CD4-positive, CD25-positive, alpha-beta regulatory T cell (primary cell): ENCODE results near the gene FLT1. TPM values are rescaled to one million over a fixed set of nuclear protein-coding genes. Genes with fewer than 3 reads are reported as not detected.

Source experiments
- ATAC-seq, 2 donors: fragments of 150-1000 bp; cut with Tn5 transposase; one replicate each; pipeline ENCODE4 v1.10.0; 2021; ENCODE audit warnings: low read depth in 2 of 2, moderate number of reproducible peaks in 2 of 2, moderate library complexity in 1 of 2
- DNase-seq, 3 donors: peaks; one replicate each; pipeline versions ENCODE4 v3.0.0 to v3.0.0-alpha.2; 2012 to 2022; ENCODE audit warnings: mixed read lengths in 1 of 3
- H3K27ac ChIP-seq: one replicate; pipeline ENCODE4 v1.7.0; 2013; ENCODE audit warnings: mild to moderate bottlenecking, low read length; ENCODE audit not compliant: insufficient read depth, poor library complexity, severe bottlenecking
- H3K27me3 ChIP-seq: one replicate; pipeline ENCODE4 v1.7.0; 2013; ENCODE audit warnings: low read length; ENCODE audit not compliant: control insufficient read depth, insufficient read depth
- H3K36me3 ChIP-seq: one replicate; pipeline ENCODE4 v1.7.0; 2013; ENCODE audit warnings: mild to moderate bottlenecking, low read length, moderate library complexity; ENCODE audit not compliant: control insufficient read depth, insufficient read depth
- H3K4me1 ChIP-seq: 2 replicates; pipeline ENCODE4 v1.7.0; 2013; ENCODE audit warnings: mild to moderate bottlenecking, low read length; ENCODE audit not compliant: insufficient read depth, control insufficient read depth, poor library complexity, severe bottlenecking
- H3K4me3 ChIP-seq: one replicate; pipeline ENCODE4 v1.7.0; 2013; ENCODE audit warnings: low read depth, mild to moderate bottlenecking, low read length, moderate library complexity
- H3K9me3 ChIP-seq, 2 experiments: 1 replicate in 1 of 2; 2 replicates in 1 of 2; pipeline ENCODE4 v1.7.0; 2013; ENCODE audit warnings: low read length in 2 of 2, mild to moderate bottlenecking in 1 of 2, moderate library complexity in 1 of 2; ENCODE audit not compliant: control insufficient read depth in 2 of 2
- H3K27ac Mint-ChIP-seq, 3 donors: one replicate each; pipeline ENCODE4 v1.8.0; 2020 to 2022; ENCODE audit warnings: mild to moderate bottlenecking in 3 of 3, mixed read lengths in 3 of 3, moderate library complexity in 2 of 3
- H3K27me3 Mint-ChIP-seq: one replicate; pipeline ENCODE4 v1.8.0; 2022; ENCODE audit warnings: mild to moderate bottlenecking, mixed read lengths
- H3K36me3 Mint-ChIP-seq: one replicate; pipeline ENCODE4 v1.8.0; 2020; ENCODE audit warnings: mixed read lengths
- H3K4me1 Mint-ChIP-seq, 4 donors: one replicate each; pipeline ENCODE4 v1.8.0; 2020 to 2022; ENCODE audit warnings: mixed read lengths in 4 of 4, mild to moderate bottlenecking in 1 of 4
- H3K4me3 Mint-ChIP-seq, 4 donors: one replicate each; pipeline ENCODE4 v1.8.0; 2020 to 2022; ENCODE audit warnings: mild to moderate bottlenecking in 4 of 4, mixed read lengths in 4 of 4, moderate library complexity in 3 of 4
- H3K9me3 Mint-ChIP-seq, 7 donors: one replicate each; pipeline ENCODE4 v1.8.0; 2020 to 2022; ENCODE audit warnings: mixed read lengths in 7 of 7, mild to moderate bottlenecking in 3 of 7, moderate library complexity in 2 of 7
- polyA plus RNA-seq, 4 donors: library from polyadenylated mRNA; unstranded; fragments of 300-500 nt; fragmentation: Illumina TruSeq; gene quantifications; one replicate each; pipeline ENCODE4 v1.2.3, GENCODE V29; 2021
- total RNA-seq: library from RNA; stranded (reverse); gene quantifications from one replicate; pipeline ENCODE4 v1.2.3, GENCODE V29; 2022

FLT1 gene
- total and polyA plus RNA-seq, 5 donors from 2014 or later, result 0.11 to 0.89 (median 0.28) TPM; not detected in 2

DNA sequence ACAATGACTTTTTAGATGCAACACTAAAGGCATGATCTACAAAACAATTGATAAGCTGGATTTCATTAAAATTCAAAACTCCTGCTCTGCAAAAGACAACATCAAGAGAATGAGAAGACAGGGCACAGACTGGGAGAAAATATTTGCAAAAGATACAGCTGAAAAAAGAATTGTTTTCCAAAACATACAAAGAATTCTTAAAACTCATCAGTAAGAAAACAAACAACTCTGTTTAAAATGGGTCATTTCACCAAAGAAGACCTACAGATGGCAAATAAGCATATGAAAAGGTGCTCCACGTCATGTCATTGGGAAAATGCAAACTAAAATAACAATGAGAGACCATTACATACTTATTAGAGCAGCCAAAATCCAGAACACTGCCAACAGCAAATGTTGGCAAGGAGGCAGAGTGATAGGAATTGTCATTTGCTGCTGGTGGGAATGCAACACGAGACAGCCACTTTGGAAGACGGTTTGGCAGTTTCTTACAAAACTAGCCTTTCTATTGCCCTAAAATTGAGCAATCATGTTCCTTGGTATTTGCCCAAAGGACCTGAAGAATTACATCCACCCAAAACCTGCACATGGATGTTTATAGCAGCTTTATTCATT lies 39.2 kb downstream of the FLT1 start:
- no peaks in the 10 kb centered on the region for H3K36me3 ChIP-seq
- H3K27me3 Mint-ChIP-seq, result peaks cover 4% of the 10 kb centered on the region
- no peaks in the 10 kb centered on the region for H3K27me3 ChIP-seq
- H3K4me3 ChIP-seq, result no peak overlapping the region
- H3K27ac Mint-ChIP-seq, result no peak overlapping the region
- no peak overlapping the region for H3K27ac ChIP-seq
- H3K9me3 Mint-ChIP-seq, result peaks cover 0 to 2% (median 0%) of the 10 kb centered on the region in 7 donors
- no peak for ATAC-seq
- no peaks in the 10 kb centered on the region for H3K4me1 ChIP-seq
- H3K9me3 ChIP-seq, result no peaks in the 10 kb centered on the region
- no peak overlapping the region for H3K4me3 Mint-ChIP-seq
- DNase-seq, result no peak
- H3K36me3 Mint-ChIP-seq, result no peaks in the 10 kb centered on the region
- no peaks in the 10 kb centered on the region for H3K4me1 Mint-ChIP-seq

DNA sequence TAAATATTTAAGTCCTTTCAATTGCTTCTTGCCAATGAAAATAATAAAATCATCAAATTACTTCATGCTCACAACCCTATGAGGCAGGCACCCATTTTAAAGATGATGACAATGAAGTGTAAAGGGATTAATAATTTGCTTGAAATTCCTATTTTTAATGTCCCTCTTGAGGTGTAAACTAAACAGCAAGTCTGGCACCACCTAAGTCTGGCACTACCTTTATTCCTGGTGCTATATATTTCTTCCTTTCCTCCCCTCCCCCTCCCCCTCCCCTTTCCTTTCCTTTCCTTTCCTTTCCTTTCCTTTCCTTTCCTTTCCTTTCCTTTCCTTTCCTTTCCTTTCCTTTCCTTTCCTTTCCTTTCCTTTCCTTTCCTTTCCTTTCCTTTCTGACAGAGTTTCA lies 42.2 kb downstream of the FLT1 start:
- H3K4me3 Mint-ChIP-seq, result no peak overlapping the region
- H3K9me3 Mint-ChIP-seq, result peaks cover 0 to 7% (median 2%) of the 10 kb centered on the region in 7 donors
- peaks cover 4% of the 10 kb centered on the region for H3K27me3 Mint-ChIP-seq
- ATAC-seq (no peak), DNase-seq (no peak)
- H3K9me3 ChIP-seq, result peaks cover 0 to 5% of the 10 kb centered on the region in 2 experiments
- no peaks in the 10 kb centered on the region for H3K36me3 Mint-ChIP-seq
- H3K27me3 ChIP-seq, result no peaks in the 10 kb centered on the region
- no peaks in the 10 kb centered on the region for H3K36me3 ChIP-seq
- H3K4me3 ChIP-seq, result no peak overlapping the region
- H3K4me1 ChIP-seq, result no peaks in the 10 kb centered on the region
- H3K27ac Mint-ChIP-seq, result no peak overlapping the region
- no peak overlapping the region for H3K27ac ChIP-seq
- H3K4me1 Mint-ChIP-seq, result no peaks in the 10 kb centered on the region

DNA sequence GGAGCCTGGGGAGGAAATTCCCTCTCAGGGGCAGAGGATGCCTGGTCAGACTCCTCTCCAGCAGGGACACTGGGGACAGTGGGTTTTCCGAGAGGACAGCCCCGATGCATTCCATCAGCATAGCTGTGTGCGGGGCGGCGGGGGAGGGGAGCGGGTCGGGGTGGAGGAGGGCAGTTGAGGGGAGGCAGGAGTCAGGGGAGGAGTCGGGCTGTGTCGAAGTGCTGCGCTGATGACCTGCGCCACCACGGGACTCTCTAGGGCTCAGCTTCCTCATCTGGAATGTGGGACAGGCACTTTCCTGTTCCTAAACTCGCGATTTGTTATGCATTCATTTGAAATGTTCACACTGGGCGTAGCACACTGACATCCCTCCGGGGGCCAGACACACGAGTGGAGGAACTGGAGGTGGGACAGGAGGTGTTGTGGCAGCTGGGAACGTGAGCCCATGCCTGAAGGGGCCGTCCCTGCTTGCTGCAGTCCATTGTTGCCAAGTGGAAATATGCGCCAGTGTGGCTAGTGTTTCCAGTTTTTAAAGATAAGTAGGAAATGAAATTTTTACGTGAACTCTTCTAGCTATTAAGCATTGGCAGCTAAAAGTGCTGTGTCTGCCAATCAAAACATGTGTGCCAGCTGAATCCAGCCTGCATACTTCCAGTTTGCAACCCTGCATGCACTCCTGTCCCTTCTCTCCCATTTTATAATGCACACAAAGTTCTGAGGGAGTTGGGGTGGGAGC lies 43.3 kb downstream of the FLT1 start:
- Mint-ChIP-seq H3K27me3 (peaks cover 4% of the 10 kb centered on the region), H3K27ac (no peak overlapping the region), H3K36me3 (no peaks in the 10 kb centered on the region), H3K9me3 (peaks cover 0 to 9% (median 2%) of the 10 kb centered on the region in 7 donors), H3K4me1 (no peaks in the 10 kb centered on the region), H3K4me3 (no peak overlapping the region)
- no peak for DNase-seq
- no peak for ATAC-seq
- no peaks in the 10 kb centered on the region for H3K4me1 ChIP-seq
- H3K4me3 ChIP-seq, result no peak overlapping the region
- peaks cover 0 to 5% of the 10 kb centered on the region in 2 experiments for H3K9me3 ChIP-seq
- no peaks in the 10 kb centered on the region for H3K27me3 ChIP-seq
- no peaks in the 10 kb centered on the region for H3K36me3 ChIP-seq
- H3K27ac ChIP-seq, result no peak overlapping the region

DNA sequence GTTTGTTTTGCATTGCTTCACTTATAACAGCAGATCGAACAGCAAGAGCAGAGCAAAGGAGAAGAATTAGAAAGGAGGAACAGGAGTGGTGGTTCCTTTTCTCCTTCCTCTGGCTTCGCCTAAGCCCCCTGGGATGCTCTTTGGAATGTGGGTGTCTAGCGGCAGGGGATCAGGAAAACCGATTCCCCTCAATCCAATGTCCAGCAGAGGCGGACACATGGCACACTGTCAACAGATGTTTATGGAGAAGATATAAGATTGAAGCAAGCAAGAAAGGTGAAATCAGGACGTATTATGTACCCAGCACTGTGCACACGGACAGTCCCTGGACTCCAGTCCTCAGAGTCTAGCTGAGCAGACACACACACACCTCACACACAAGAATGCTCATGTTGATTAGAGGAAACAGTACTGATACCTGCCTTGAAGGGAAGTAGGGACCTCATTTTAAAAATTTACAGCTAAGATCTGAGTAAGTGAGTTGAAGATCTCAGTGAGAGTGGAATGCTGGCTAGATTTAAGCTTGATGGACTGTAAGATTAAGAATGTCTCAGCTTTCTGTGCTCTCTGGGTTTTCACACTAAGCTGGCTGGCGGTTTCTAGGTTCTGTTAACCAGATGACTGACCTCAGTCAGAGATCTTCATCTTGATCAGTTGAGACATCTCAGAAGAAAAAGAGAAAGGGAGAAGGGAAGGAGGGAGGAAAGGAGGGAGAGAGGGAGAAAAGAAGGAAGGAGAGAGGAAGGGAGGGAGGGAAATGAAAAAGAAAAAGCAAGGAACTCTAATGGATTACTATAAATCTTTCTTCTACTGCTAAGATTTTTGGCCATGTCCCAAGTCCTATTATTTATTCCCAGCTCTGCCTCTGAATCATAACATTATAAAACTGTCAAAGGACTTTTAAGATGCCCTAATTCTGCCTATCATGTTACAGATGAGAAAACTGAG lies 44.8 kb downstream of the FLT1 start:
- Mint-ChIP-seq H3K27me3 (peaks cover 4% of the 10 kb centered on the region), H3K36me3 (no peaks in the 10 kb centered on the region), H3K27ac (no peak overlapping the region), H3K9me3 (peaks cover 0 to 9% (median 2%) of the 10 kb centered on the region in 7 donors), H3K4me1 (no peaks in the 10 kb centered on the region), H3K4me3 (no peak overlapping the region)
- Histone ChIP-seq H3K4me1 (no peaks in the 10 kb centered on the region), H3K9me3 (peaks cover 3 to 5% of the 10 kb centered on the region in 2 experiments), H3K27me3 (no peaks in the 10 kb centered on the region), H3K4me3 (no peak overlapping the region), H3K27ac (no peak overlapping the region), H3K36me3 (no peaks in the 10 kb centered on the region)
- DNase-seq (no peak), ATAC-seq (no peak)

DNA sequence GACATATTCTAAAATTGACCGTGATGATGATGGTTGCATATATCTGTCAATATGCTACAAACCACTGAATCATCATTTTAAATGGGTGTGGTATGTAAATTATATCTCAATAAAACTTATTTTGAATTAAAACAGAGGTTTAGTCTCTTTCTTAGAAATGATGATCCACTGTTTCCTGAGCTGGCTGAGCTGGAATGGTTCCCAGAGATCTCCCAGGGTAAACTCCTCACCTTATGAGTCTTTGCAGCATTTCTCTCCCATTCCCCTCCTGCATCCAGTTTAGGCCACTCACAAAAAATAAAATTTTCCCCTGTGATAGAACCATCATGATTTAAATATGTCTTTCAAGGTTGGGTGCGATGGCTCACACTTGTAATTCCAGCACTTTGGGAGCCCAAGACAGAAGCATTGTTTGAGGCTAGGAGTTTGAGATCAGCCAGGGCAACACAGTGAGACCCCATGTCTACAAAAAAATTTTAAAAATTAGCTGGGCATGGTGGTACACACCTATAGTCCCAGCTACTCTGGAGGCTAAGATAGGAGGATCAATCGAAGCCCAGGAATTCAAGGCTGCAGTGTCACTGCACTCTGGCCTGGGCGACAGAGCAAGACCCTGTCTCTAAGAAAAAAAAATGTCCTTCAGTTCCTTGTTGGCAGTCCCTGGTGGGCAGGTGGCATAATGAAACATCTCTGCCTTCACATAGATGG lies 46.1 kb downstream of the FLT1 start:
- Histone ChIP-seq H3K9me3 (peaks cover 3 to 5% of the 10 kb centered on the region in 2 experiments), H3K36me3 (no peaks in the 10 kb centered on the region), H3K4me3 (no peak overlapping the region), H3K4me1 (no peaks in the 10 kb centered on the region), H3K27ac (no peak overlapping the region), H3K27me3 (no peaks in the 10 kb centered on the region)
- ATAC-seq (no peak), DNase-seq (no peak)
- H3K4me3 Mint-ChIP-seq, result no peak overlapping the region
- H3K27ac Mint-ChIP-seq, result no peak overlapping the region
- peaks cover 4% of the 10 kb centered on the region for H3K27me3 Mint-ChIP-seq
- H3K36me3 Mint-ChIP-seq, result no peaks in the 10 kb centered on the region
- peaks cover 0 to 10% (median 3%) of the 10 kb centered on the region in 7 donors for H3K9me3 Mint-ChIP-seq
- H3K4me1 Mint-ChIP-seq, result no peaks in the 10 kb centered on the region

DNA sequence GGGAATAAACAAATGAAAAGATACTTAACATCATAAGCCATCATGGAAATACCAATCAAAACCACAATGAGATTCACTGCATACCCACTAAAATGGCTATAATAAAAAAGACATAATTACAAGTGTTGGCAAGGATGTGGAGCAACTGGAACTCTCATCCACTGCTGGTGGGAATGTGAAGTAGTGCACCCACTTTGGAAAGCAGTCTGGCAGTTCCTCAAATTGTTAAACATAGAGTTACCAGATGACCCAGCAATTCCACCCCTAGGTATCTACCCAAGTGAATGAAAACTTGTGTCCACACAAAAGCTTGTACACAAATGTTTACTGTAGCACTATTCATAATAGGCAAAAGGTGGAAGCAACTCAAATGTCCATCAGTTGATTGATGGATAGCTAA lies 46.9 kb downstream of the FLT1 start:
- peaks cover 3 to 8% of the 10 kb centered on the region in 2 experiments for H3K9me3 ChIP-seq
- DNase-seq, result no peak
- Mint-ChIP-seq H3K4me1 (no peaks in the 10 kb centered on the region), H3K27ac (no peak overlapping the region), H3K4me3 (no peak overlapping the region), H3K27me3 (no peaks in the 10 kb centered on the region), H3K9me3 (peaks cover 0 to 12% (median 3%) of the 10 kb centered on the region in 7 donors), H3K36me3 (no peaks in the 10 kb centered on the region)
- no peaks in the 10 kb centered on the region for H3K4me1 ChIP-seq
- no peak overlapping the region for H3K4me3 ChIP-seq
- H3K36me3 ChIP-seq, result no peaks in the 10 kb centered on the region
- no peaks in the 10 kb centered on the region for H3K27me3 ChIP-seq
- no peak for ATAC-seq
- no peak overlapping the region for H3K27ac ChIP-seq

DNA sequence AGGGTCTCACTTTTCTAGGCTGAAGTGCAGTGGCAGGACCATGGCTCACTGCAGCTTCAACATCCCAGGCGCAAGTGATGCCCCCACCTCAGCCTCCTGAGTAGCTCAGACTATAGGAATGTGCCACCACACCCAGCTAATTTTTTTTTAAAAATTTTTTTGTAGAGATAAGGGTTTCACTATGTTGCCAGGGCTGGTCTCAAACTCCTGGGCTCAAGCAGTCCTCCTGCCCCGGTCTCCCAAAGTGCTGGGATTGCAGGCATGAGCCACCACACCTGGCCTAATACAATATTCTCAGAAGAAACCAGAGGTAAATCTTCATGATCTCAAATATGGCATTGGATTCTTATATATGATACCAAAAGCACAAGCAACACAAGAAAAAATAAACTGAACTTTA lies 47.7 kb downstream of the FLT1 start:
- Mint-ChIP-seq H3K4me3 (no peak overlapping the region), H3K4me1 (no peaks in the 10 kb centered on the region), H3K27ac (no peak overlapping the region), H3K9me3 (peaks cover 0 to 14% (median 3%) of the 10 kb centered on the region in 7 donors), H3K27me3 (no peaks in the 10 kb centered on the region), H3K36me3 (no peaks in the 10 kb centered on the region)
- Histone ChIP-seq H3K9me3 (peaks cover 3 to 10% of the 10 kb centered on the region in 2 experiments), H3K36me3 (no peaks in the 10 kb centered on the region), H3K27ac (no peak overlapping the region), H3K4me1 (no peaks in the 10 kb centered on the region), H3K27me3 (no peaks in the 10 kb centered on the region), H3K4me3 (no peak overlapping the region)
- DNase-seq (no peak), ATAC-seq (no peak)
